Left lobe of liver (tissue), 2 donors: Measurements from ENCODE around the gene CFAP100. TPM values are rescaled to one million over a fixed set of nuclear protein-coding genes. Genes with fewer than 3 reads are reported as not detected.

Source experiments
- ATAC-seq: fragments of 200-7000 bp; cut with Tn5 transposase; one replicate; pipeline ENCODE4 v1.9.1; 2020; ENCODE audit warnings: mild to moderate bottlenecking, moderate library complexity
- DNase-seq: peaks from one replicate; pipeline ENCODE4 v3.0.0-alpha.2; 2020; ENCODE audit warnings: low spot score
- total RNA-seq: library from RNA; stranded (reverse); gene quantifications from one replicate; pipeline ENCODE4 v1.2.1, GENCODE V29; 2021
- donor health status: DM: no; HTN: no; CAD: no; lungs with moderate emphysema.
- donor health status: DM: no; HTN: yes; CAD: no.

CFAP100 gene
- total RNA-seq, 1 donor from 2014 or later, result not detected

GRCh38 chr3:126419886-126420786 is 25.4 kb downstream of the CFAP100 start:
- ATAC-seq (no peak), DNase-seq (no peak)

GRCh38 chr3:126421573-126422119 is 26.9 kb downstream of the CFAP100 start:
- ATAC-seq (peak; percentile 14), DNase-seq (no peak)

GRCh38 chr3:126422121-126422520 is 27.4 kb downstream of the CFAP100 start:
- ATAC-seq, result no peak
- no peak for DNase-seq

- DNase-seq (no peak), ATAC-seq (no peak)
Measured at GRCh38 chr3:126422571-126423091, 27.9 kb downstream of the CFAP100 start.

- DNase-seq (peak; percentile 39), ATAC-seq (no peak)
Measured at GRCh38 chr3:126423191-126424038, 28.7 kb downstream of the CFAP100 start.

GRCh38 chr3:126424039-126424717 is 29.5 kb downstream of the CFAP100 start:
- ATAC-seq, result no peak
- DNase-seq, result peak; percentile 21

GRCh38 chr3:126424751-126425150 is 30.0 kb downstream of the CFAP100 start:
- DNase-seq, result peak; percentile 22
- no peak for ATAC-seq

GRCh38 chr3:126431103-126431534 is 36.4 kb downstream of the CFAP100 start:
- ATAC-seq (no peak), DNase-seq (no peak)

GRCh38 chr3:126432361-126433104 is 37.8 kb downstream of the CFAP100 start:
- ATAC-seq, result no peak
- DNase-seq, result no peak

GRCh38 chr3:126433105-126433430 is 38.4 kb downstream of the CFAP100 start:
- ATAC-seq (no peak), DNase-seq (peak; percentile 43)

GRCh38 chr3:126433496-126434263 is 39.0 kb downstream of the CFAP100 start:
- ATAC-seq, result peak; percentile 4
- DNase-seq, result peak; percentile 47

- DNase-seq (peak; percentile 81), ATAC-seq (peak; percentile 94)
Measured at GRCh38 chr3:126434264-126434590, 39.5 kb downstream of the CFAP100 start.

GRCh38 chr3:126434931-126435411 is 40.3 kb downstream of the CFAP100 start:
- ATAC-seq, result peak; percentile 9
- peak; percentile 37 for DNase-seq

GRCh38 chr3:126435456-126436315 is 41.0 kb downstream of the CFAP100 start:
- DNase-seq, result peak; percentile 35

GRCh38 chr3:126436826-126437717 is 42.4 kb downstream of the CFAP100 start:
- no peak for ATAC-seq
- DNase-seq, result no peak

More at GRCh38 chr3:126435456-126436315, 41.0 kb downstream of the CFAP100 start:
- ATAC-seq, result no peak

GRCh38 chr3:126438186-126438585 is 43.5 kb downstream of the CFAP100 start:
- ATAC-seq, result no peak
- no peak for DNase-seq

GRCh38 chr3:126438746-126439145 is 44.0 kb downstream of the CFAP100 start:
- no peak for DNase-seq
- no peak for ATAC-seq
